Mucosa of stomach (tissue), 1 donor: ENCODE data around the gene SPTA1.

Experiments
- H3K27me3 ChIP-seq: one replicate; pipeline ENCODE4 v1.7.0; 2013; ENCODE audit warnings: mild to moderate bottlenecking, low read length; ENCODE audit not compliant: control insufficient read depth, insufficient read depth
- H3K36me3 ChIP-seq: one replicate; pipeline ENCODE4 v1.7.0; 2013; ENCODE audit warnings: low read length; ENCODE audit not compliant: control insufficient read depth, insufficient read depth
- H3K4me1 ChIP-seq: one replicate; pipeline ENCODE4 v1.7.0; 2013; ENCODE audit warnings: mild to moderate bottlenecking, low read length; ENCODE audit not compliant: control insufficient read depth, insufficient read depth
- H3K4me3 ChIP-seq: one replicate; pipeline ENCODE4 v1.7.0; 2013; ENCODE audit warnings: low read length
- H3K9ac ChIP-seq: one replicate; pipeline ENCODE4 v1.7.0; 2013; ENCODE audit warnings: mild to moderate bottlenecking, low read length, moderate library complexity
- H3K9me3 ChIP-seq: one replicate; pipeline ENCODE4 v1.7.0; 2013; ENCODE audit warnings: mild to moderate bottlenecking, low read length, moderate library complexity; ENCODE audit not compliant: control insufficient read depth
- donor health status: Pancreatic carcinoma.

Gene SPTA1

GRCh38 chr1:158679289-158679688 is 7.2 kb downstream of the SPTA1 start:
- Histone ChIP-seq H3K4me1 (no peaks in the 10 kb centered on the region), H3K9ac (no peak overlapping the region), H3K9me3 (no peaks in the 10 kb centered on the region), H3K36me3 (no peaks in the 10 kb centered on the region), H3K27me3 (no peaks in the 10 kb centered on the region), H3K4me3 (no peak overlapping the region)

GRCh38 chr1:158675563-158676323 is 10.8 kb downstream of the SPTA1 start:
- Histone ChIP-seq H3K4me3 (no peak overlapping the region), H3K27me3 (no peaks in the 10 kb centered on the region), H3K9ac (no peak overlapping the region), H3K36me3 (no peaks in the 10 kb centered on the region), H3K9me3 (no peaks in the 10 kb centered on the region), H3K4me1 (no peaks in the 10 kb centered on the region)

GRCh38 chr1:158674302-158674701 is 12.2 kb downstream of the SPTA1 start:
- no peak overlapping the region for H3K9ac ChIP-seq
- H3K36me3 ChIP-seq, result no peaks in the 10 kb centered on the region
- no peak overlapping the region for H3K4me3 ChIP-seq

DNA sequence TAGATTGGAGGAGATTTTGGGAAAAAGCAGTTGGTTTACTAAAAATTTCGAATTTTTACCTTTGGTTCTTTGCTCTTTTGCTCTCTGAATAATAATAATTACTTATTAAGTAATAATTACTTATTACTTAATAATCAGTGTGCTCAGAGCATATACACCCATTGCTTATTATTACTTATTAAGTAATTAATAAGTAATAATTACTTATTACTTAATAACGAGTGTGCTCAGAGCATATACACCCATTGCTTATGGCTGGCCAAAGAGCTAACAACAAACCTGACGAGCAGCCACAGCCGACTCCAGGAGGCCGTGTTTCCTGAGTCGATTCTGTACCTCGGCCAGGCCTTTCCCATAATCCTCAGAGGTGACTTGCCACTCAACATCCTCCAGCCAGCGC is 20.5 kb downstream of the SPTA1 start:
- H3K9ac ChIP-seq, result no peak overlapping the region
- no peaks in the 10 kb centered on the region for H3K36me3 ChIP-seq
- no peak overlapping the region for H3K4me3 ChIP-seq
- no peaks in the 10 kb centered on the region for H3K4me1 ChIP-seq
- no peaks in the 10 kb centered on the region for H3K9me3 ChIP-seq
- H3K27me3 ChIP-seq, result no peaks in the 10 kb centered on the region

More at GRCh38 chr1:158674302-158674701, 12.2 kb downstream of the SPTA1 start:
- no peaks in the 10 kb centered on the region for H3K4me1 ChIP-seq
- H3K9me3 ChIP-seq, result no peaks in the 10 kb centered on the region
- H3K27me3 ChIP-seq, result no peaks in the 10 kb centered on the region

DNA sequence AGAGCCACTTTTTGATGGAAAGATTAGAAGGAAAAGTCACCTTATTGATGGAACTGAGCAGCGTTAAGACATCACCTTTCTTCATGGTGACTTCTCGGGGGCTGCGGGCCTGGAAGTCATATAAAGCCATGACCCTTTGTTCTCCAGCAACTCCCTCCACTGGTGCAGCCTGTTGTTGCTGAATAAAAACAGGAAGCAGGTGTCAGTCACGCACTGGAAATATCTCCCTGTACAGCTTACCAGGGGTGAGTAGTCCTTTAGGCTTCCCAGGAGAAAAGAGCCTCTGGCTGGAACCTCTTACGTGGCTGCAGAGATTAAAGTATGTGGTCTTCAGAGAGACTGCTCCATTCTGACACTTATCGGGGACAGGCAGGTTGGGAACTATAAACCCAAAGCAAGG is 31.9 kb downstream of the SPTA1 start:
- Histone ChIP-seq H3K27me3 (no peaks in the 10 kb centered on the region), H3K9me3 (no peaks in the 10 kb centered on the region), H3K9ac (no peak overlapping the region), H3K4me3 (no peak overlapping the region), H3K36me3 (no peaks in the 10 kb centered on the region), H3K4me1 (no peaks in the 10 kb centered on the region)

GRCh38 chr1:158654086-158654485 is 32.4 kb downstream of the SPTA1 start:
- Histone ChIP-seq H3K9ac (no peak overlapping the region), H3K27me3 (no peaks in the 10 kb centered on the region), H3K36me3 (no peaks in the 10 kb centered on the region), H3K4me3 (no peak overlapping the region), H3K9me3 (no peaks in the 10 kb centered on the region), H3K4me1 (no peaks in the 10 kb centered on the region)

DNA sequence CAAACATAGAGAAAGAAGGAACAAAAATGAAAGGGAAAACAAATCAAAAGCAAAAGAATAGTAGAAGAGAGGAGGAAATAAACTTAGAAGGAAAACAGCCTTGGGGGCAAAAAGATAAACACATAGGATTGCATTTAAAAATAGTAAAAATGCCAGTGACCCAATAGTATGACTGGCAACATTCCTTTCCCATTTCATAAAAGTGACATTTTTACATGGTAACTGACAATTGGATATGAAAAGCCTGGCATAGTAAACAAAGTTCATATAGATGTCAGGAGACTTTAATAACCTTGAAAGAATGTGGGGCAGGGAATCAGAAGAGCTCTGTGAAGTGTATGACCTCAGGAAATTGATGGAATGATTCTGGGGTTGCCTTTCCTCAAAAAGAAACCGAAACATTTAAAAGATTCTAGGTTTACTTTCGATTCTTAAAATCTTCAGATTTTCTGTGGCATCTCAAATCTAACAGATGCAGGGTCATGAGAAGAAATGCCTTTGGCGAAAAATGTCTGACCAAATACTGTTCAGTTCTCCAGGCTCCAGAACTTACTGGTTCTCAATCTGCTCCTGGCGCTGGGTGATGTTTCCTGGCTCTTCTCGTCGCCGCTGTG is 33.7 kb downstream of the SPTA1 start:
- H3K4me3 ChIP-seq, result no peak overlapping the region
- no peaks in the 10 kb centered on the region for H3K4me1 ChIP-seq
- no peaks in the 10 kb centered on the region for H3K36me3 ChIP-seq
- no peak overlapping the region for H3K9ac ChIP-seq
- no peaks in the 10 kb centered on the region for H3K27me3 ChIP-seq
- H3K9me3 ChIP-seq, result no peaks in the 10 kb centered on the region

DNA sequence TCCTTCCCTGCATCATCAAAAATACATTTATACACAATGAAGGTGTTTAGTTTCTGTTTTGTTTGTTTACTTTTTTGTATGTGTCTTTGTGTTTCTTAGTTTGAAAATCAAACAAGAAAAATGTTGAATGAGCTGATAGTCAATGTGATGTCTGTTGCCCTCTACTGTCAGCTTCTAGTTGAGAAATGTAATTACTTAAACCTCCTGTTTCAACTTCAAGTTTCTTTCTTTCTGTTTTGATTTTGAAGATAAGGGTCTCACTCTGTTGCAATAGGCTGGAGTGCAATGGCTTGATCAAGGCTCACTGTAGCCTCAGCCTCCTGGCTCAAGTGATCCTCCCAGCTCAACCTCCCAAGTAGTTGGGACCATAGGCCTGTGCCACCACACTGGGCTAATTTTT is 37.5 kb downstream of the SPTA1 start:
- Histone ChIP-seq H3K9me3 (no peaks in the 10 kb centered on the region), H3K9ac (no peak overlapping the region), H3K4me3 (no peak overlapping the region), H3K4me1 (no peaks in the 10 kb centered on the region), H3K36me3 (no peaks in the 10 kb centered on the region), H3K27me3 (no peaks in the 10 kb centered on the region)

- H3K36me3 ChIP-seq, result no peaks in the 10 kb centered on the region
- H3K4me1 ChIP-seq, result no peaks in the 10 kb centered on the region
- no peak overlapping the region for H3K9ac ChIP-seq
- no peaks in the 10 kb centered on the region for H3K9me3 ChIP-seq
- no peaks in the 10 kb centered on the region for H3K27me3 ChIP-seq
- no peak overlapping the region for H3K4me3 ChIP-seq
These were observed 40.0 kb downstream of the SPTA1 start for GRCh38 chr1:158646465-158646864.

- Histone ChIP-seq H3K4me3 (no peak overlapping the region), H3K9ac (no peak overlapping the region), H3K27me3 (no peaks in the 10 kb centered on the region), H3K4me1 (no peaks in the 10 kb centered on the region), H3K36me3 (no peaks in the 10 kb centered on the region), H3K9me3 (no peaks in the 10 kb centered on the region)
These were observed 42.1 kb downstream of the SPTA1 start for GRCh38 chr1:158644449-158644848.

GRCh38 chr1:158638904-158639303 is 47.6 kb downstream of the SPTA1 start:
- no peaks in the 10 kb centered on the region for H3K9me3 ChIP-seq
- H3K9ac ChIP-seq, result no peak overlapping the region
- no peak overlapping the region for H3K4me3 ChIP-seq
- no peaks in the 10 kb centered on the region for H3K27me3 ChIP-seq
- no peaks in the 10 kb centered on the region for H3K36me3 ChIP-seq
- no peaks in the 10 kb centered on the region for H3K4me1 ChIP-seq

- Histone ChIP-seq H3K9me3 (no peaks in the 10 kb centered on the region), H3K4me1 (no peaks in the 10 kb centered on the region), H3K9ac (no peak overlapping the region), H3K4me3 (no peak overlapping the region), H3K36me3 (no peaks in the 10 kb centered on the region), H3K27me3 (no peaks in the 10 kb centered on the region)
These were observed 48.4 kb downstream of the SPTA1 start for GRCh38 chr1:158638146-158638545.
